ENCODE measurements around the gene VAMP1.
"Not testable (repeated sequence)": the region's sequence is repeated elsewhere in the genome, so short reads cannot be mapped to it uniquely, and the experiment has no call there.

Gene VAMP1, protein sequence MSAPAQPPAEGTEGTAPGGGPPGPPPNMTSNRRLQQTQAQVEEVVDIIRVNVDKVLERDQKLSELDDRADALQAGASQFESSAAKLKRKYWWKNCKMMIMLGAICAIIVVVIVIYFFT
- total RNA-seq = 37.6 to 55.7 reads per million in 2 donors

DNA sequence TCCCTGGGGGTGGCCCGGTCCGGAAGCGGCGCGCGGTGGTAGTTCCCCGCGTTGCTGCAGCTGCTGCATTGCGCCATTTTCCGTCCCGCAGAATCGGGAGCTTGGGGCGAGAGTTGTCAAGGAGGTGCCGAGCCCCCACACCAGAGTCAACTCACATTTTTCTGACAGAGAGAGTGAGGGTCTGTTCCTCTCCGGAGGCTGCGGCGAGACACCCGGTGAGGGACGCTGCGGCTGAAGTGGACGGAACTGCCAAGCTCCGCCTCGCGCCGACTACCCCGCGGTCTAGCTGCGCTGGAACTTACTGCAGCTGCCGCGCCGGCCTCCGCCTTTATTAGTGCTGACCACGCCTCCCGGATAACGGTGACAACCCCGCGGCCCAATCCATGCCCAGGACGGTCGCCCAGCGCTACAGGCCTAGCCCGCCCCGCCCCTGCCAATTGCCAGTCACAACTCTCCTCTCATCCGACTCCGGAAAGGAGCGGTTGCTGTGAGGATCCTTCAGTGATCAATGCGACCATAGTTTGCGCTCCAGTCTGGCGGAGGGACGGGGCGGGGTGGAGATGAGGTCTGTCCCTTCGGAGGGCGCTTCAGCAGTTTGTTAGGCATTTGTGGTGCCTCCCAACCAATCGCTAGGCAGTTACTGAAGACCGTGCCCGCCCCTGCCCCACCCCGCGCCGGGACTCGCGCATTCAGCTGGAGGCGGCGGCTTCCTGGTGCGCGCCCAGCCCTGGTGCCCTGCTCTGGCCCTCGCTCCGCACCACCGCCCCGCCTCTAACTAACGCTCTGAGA, at the start of gene VAMP1:
TSS of gene VAMP1 (minus strand) at position 303 of the 789 bp plus-strand sequence. CDS start at position 157, 146 bp downstream.
- peak; percentile 96 for DNase-seq

- no peak for DNase-seq
These were observed 49.7 kb upstream of the VAMP1 start for GRCh38 chr12:6520186-6520585.

GRCh38 chr12:6508087-6508486, 37.6 kb upstream of the VAMP1 start:
- DNase-seq = no peak

DNA sequence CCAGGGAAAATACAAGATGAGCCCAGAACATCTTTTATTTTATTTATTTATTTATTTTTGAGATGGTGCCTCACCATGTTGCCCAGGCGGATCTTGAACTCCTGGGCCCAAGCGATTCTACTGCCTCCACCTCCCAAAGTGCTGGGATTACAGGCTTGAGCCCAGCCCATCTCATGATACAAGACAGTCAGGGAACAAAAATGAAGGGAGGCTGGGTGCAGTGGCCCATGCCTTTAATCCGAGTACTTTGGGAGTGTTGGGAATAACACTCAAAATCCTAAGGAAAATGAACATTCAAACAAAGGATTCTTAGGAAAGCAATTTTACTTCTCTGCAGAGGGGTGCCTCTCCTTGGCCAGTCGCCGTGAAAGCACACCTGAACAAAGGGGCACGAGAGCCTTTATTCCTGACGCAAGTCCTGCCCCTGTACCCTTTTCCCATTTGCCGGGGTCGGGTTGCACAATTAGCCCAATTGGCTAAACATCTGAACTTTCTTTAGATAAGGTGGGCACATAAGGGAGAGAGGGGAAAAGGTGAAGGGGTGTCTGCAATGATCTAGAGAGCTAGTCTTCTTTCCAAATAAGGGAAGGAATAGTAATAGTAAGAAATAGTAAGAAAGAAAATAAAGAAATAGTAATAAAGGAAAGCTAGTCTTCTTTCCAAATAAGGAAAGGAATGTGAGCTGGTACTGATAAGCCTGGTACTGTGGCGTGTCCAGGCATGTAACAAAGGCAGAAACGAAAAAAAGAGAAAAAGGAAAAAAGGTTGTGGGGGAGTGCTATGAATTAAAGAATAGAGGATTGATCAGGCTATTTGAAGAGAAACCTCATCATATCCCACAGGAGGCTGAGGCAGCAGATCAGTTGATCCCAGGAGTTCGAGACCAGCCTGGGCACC, 36.9 kb upstream of the VAMP1 start:
- DNase-seq = no peak

DNA sequence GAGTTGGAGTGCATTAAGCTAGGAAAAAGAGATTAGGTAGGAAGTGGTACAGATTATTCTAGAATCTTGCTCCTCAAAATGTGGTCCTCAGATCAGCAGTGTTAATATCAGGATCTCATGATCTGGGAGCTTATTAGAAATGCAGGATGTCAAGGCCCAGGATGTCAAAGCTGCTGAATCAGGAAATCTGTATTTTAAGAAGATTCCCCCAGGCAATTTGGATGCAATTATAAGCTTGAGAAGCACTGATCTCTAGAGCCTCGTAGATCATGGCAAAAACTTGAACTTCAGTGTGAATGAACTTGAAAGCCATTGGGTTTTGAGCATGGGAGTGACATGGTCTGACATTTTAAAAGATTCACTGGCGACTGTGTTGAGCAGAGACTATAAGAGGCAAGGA, 30.0 kb upstream of the VAMP1 start:
- no peak for DNase-seq

GRCh38 chr12:6497291-6497690, 26.8 kb upstream of the VAMP1 start:
- not testable (repeated sequence) for DNase-seq

DNA sequence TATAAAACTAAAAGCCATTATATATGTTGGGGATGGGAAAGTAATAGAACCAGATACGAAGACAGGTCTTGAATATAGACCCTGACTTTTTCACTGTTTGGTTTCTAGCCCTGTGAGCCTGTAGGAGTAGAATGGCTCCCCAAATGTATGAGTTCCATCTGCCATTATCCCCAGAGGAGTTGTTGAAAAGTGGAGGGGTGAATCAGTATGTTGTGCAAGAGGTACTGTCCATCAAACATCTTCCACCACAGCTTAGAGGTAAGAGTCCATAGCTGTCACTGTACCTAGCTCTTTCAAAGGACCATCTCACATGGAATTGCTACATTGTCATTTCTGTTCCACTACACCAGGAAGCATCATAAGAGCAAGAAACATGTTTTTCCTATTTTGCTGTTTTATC, 24.5 kb upstream of the VAMP1 start:
- DNase-seq = no peak

DNA sequence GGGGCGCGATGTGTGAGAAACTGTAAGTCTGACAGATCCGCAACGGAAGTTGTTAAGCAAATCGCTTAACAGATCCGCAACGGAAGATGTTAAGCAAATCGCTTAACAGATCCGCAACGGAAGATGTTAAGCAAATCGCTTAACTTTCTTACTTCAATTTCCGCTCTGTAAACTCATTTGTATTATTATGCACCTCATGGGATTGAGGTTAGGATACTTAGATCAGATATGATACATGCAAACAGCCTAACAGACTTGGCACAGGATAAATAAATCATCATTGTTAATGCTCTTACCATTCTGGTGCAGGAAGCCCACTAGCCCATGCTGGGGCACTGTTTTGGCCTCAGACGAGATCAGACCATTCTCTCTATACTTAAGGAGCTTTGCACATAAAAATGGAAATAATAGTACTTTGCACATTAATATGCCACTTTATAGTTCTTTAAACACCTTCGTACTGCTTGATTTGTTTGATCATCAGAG, 23.8 kb upstream of the VAMP1 start:
- no peak for DNase-seq

GRCh38 chr12:6493497-6494257, 23.2 kb upstream of the VAMP1 start, which contains the start of gene NCAPD2:
Gene NCAPD2, plus strand, starts transcription at chr12:6494102. Its CDS starts 997 bp downstream, at chr12:6495099.
- peak; percentile 90 for DNase-seq

- peak; percentile 97 for DNase-seq
These were observed 22.5 kb upstream of the VAMP1 start, which contains the start of gene MRPL51 for GRCh38 chr12:6492838-6493496. Gene MRPL51, minus strand, starts transcription at chr12:6493262. Its CDS starts 126 bp downstream, at chr12:6493136.

GRCh38 chr12:6490673-6491072, 20.2 kb upstream of the VAMP1 start:
- DNase-seq = not testable (repeated sequence)

- no peak for DNase-seq
These were observed 19.0 kb upstream of the VAMP1 start for GRCh38 chr12:6489449-6489848.

DNA sequence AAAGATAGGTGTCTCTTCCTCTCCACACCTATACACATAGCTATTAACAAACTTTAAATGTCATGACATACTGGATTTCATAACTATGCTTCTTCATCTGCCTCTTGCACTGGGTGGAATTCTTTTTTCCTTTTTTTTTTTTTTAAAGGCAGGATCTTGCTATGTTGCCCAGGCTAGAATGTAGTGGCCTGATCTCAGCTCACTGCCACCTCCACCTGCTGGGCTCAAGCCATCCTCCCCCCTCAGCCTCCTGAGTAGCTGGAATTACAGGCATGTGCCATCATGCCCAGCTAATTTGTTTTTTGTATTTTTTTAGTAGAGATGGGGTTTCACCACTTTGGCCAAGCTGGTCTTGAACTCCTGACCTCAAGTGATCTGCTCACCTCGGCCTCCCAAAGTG, 17.8 kb upstream of the VAMP1 start:
- no peak for DNase-seq

GRCh38 chr12:6478416-6478815, 7.9 kb upstream of the VAMP1 start:
- no peak for DNase-seq

- DNase-seq = not testable (repeated sequence)
These were observed 7.3 kb upstream of the VAMP1 start for GRCh38 chr12:6477601-6478377.

DNA sequence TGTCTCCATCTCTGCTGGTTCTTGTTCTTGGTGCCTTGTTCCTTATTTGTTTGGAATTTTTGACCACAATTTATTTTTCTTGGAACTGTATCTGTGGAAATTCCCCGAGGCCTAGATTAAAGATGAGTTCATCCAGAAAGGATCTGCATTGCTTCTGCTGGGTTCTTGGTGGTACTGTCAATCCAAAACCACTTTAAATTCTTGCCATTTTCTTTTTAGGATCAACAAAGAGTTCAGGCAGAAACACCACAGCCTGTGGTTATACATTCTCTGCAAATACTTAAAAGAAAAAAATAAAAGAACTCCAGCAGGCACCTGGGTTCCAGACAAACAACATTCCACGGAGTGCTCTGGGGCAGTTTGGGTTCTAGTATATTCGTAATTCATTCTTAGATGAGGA, 6.0 kb upstream of the VAMP1 start:
- DNase-seq = no peak

GRCh38 chr12:6475233-6475975, 4.9 kb upstream of the VAMP1 start:
- not testable (repeated sequence) for DNase-seq

DNA sequence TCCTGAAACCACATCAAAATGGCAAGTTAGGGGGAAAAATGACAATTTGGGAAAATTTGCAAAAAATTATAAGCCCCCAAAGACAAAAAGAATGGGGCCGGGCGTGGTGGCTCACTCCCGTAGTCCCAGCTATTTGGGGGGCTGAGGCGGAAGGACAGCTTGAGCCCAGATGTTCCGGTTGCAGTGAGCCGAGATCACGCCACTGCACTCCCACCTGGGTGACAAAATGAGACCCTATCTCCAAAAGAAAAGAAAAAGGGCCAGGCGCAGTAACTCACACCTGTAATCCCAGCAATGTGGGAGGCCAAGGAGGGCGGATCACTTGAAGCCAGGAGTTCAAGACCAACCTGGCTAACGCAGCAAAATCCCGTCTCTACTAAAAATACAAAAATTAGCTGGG, 2.0 kb upstream of the VAMP1 start:
- DNase-seq = no peak

DNA sequence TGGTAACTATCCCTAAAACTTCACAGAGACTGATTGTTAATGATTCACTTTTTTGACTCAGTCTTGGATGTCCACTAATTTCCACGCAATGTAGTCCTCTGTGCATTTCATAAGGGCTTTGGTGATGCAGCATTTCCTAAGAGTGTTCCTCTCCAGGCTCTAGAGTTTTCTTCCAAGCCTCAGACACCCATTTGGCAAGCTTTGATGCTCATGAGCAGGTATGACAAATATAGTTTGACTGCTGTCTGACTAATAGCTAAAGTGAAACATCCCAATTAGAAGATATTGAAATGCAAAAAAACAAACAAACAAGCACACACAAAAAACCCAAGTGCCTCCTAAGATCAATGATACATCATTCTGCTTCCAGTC, 1.5 kb upstream of the VAMP1 start:
- no peak for DNase-seq

All from T-helper 9 cell (primary cell).